Mesenchymal stem cell (in vitro differentiated cells and primary cell): ENCODE measurements around the gene RPTOR.

ENCODE experiments used
- DNase-seq: peaks from one replicate; pipeline ENCODE4 v3.0.0-alpha.2; 2013
- H2AFZ ChIP-seq: one replicate; pipeline ENCODE4 v1.6.1; 2013; ENCODE audit warnings: low read depth, mild to moderate bottlenecking, control low read depth, inconsistent platforms, low read length, moderate library complexity
- H2AK5ac ChIP-seq: 2 replicates; pipeline ENCODE4 v1.6.1; 2013; ENCODE audit warnings: low read length, moderate library complexity, mild to moderate bottlenecking, inconsistent platforms; ENCODE audit not compliant: severe bottlenecking
- H2BK120ac ChIP-seq: one replicate; pipeline ENCODE4 v1.6.1; 2013; ENCODE audit warnings: low read depth, mild to moderate bottlenecking, inconsistent platforms, low read length, moderate library complexity
- H2BK12ac ChIP-seq, 2 experiments: one replicate each; pipeline ENCODE4 v1.6.1; 2013; ENCODE audit warnings: inconsistent platforms in 2 of 2, low read length in 2 of 2, mild to moderate bottlenecking in 2 of 2, moderate library complexity in 2 of 2, control low read depth in 1 of 2
- H2BK15ac ChIP-seq: one replicate; pipeline ENCODE4 v1.6.1; 2013; ENCODE audit warnings: mild to moderate bottlenecking, low read depth, inconsistent platforms; ENCODE audit not compliant: poor library complexity, severe bottlenecking
- H2BK5ac ChIP-seq: 2 replicates; pipeline ENCODE4 v1.6.1; 2013; ENCODE audit warnings: low read depth, mild to moderate bottlenecking, low read length, control low read depth, inconsistent platforms; ENCODE audit not compliant: poor library complexity, severe bottlenecking
- H3K14ac ChIP-seq, 2 experiments: one replicate each; pipeline ENCODE4 v1.6.1; 2013; ENCODE audit warnings: inconsistent platforms in 2 of 2, low read length in 2 of 2, control low read depth in 1 of 2, mild to moderate bottlenecking in 1 of 2, moderate library complexity in 1 of 2
- H3K18ac ChIP-seq, 2 experiments: one replicate each; pipeline ENCODE4 v1.6.1; 2013; ENCODE audit warnings: inconsistent platforms in 2 of 2, low read length in 2 of 2, control low read depth in 1 of 2, low read depth in 1 of 2, mild to moderate bottlenecking in 1 of 2
- H3K23ac ChIP-seq, 2 experiments: one replicate each; pipeline ENCODE4 v1.6.1; 2013; ENCODE audit warnings: inconsistent platforms in 2 of 2, low read length in 2 of 2, mild to moderate bottlenecking in 2 of 2, moderate library complexity in 2 of 2, control low read depth in 1 of 2
- H3K27ac ChIP-seq: 2 replicates; pipeline ENCODE4 v1.5.1; 2013; ENCODE audit warnings: mild to moderate bottlenecking, moderate library complexity, low read length, control low read depth, inconsistent platforms; ENCODE audit not compliant: poor library complexity, severe bottlenecking
- H3K27me3 ChIP-seq, 2 experiments: 2 replicates each; pipeline versions ENCODE4 v1.6.1 to v1.7.0; 2013; ENCODE audit warnings: low read length in 2 of 2, mild to moderate bottlenecking in 2 of 2, moderate library complexity in 2 of 2, control low read depth in 1 of 2, inconsistent platforms in 1 of 2; ENCODE audit not compliant: control insufficient read depth in 1 of 2, insufficient read depth in 1 of 2
- H3K36me3 ChIP-seq, 2 experiments: 2 replicates each; pipeline versions ENCODE4 v1.6.1 to v1.7.0; 2013; ENCODE audit warnings: low read length in 2 of 2, control low read depth in 1 of 2, inconsistent platforms in 1 of 2, low read depth in 1 of 2, mild to moderate bottlenecking in 1 of 2; ENCODE audit not compliant: insufficient read depth in 2 of 2, control insufficient read depth in 1 of 2
- H3K4ac ChIP-seq, 2 experiments: one replicate each; pipeline ENCODE4 v1.6.1; 2013; ENCODE audit warnings: inconsistent platforms in 2 of 2, low read length in 2 of 2, mild to moderate bottlenecking in 2 of 2, moderate library complexity in 2 of 2, control low read depth in 1 of 2, low read depth in 1 of 2
- H3K4me1 ChIP-seq: 2 replicates; pipeline ENCODE4 v1.6.1; 2013; ENCODE audit warnings: low read depth, low read length, control low read depth; ENCODE audit not compliant: control insufficient read depth, insufficient read depth
- H3K4me2 ChIP-seq: 2 replicates; pipeline ENCODE4 v1.6.1; 2013; ENCODE audit warnings: low read length, mild to moderate bottlenecking, inconsistent platforms; ENCODE audit not compliant: poor library complexity, severe bottlenecking
- H3K4me3 ChIP-seq, 2 experiments: 2 replicates each; pipeline versions ENCODE4 v1.5.1 to v1.7.0; 2013; ENCODE audit warnings: low read length in 2 of 2, mild to moderate bottlenecking in 2 of 2, control low read depth in 1 of 2, low read depth in 1 of 2; ENCODE audit not compliant: insufficient read depth in 1 of 2
- H3K79me1 ChIP-seq: replicated peaks from 2 replicates; pipeline ENCODE4 v1.6.1; 2013; ENCODE audit warnings: mild to moderate bottlenecking, control low read depth, low read length, inconsistent platforms; ENCODE audit not compliant: poor library complexity, severe bottlenecking
- H3K9ac ChIP-seq: 2 replicates; pipeline ENCODE4 v1.7.0; 2013; ENCODE audit warnings: mild to moderate bottlenecking, low read length, moderate library complexity
- H3K9me3 ChIP-seq: 2 replicates; pipeline ENCODE4 v1.7.0; 2013; ENCODE audit warnings: mild to moderate bottlenecking, low read length; ENCODE audit not compliant: control insufficient read depth
- H4K8ac ChIP-seq: one replicate; pipeline ENCODE4 v1.6.1; 2013; ENCODE audit warnings: inconsistent platforms, mild to moderate bottlenecking, low read length, moderate library complexity
- H4K91ac ChIP-seq: one replicate; pipeline ENCODE4 v1.6.1; 2013; ENCODE audit warnings: mild to moderate bottlenecking, low read length, inconsistent platforms
- WGBS: methylation state at CpG from one replicate; pipeline ENCODE4 v1.1.7; 2013; ENCODE audit warnings: mixed read lengths; 5-methylcytosine and 5-hydroxymethylcytosine counted together

Gene RPTOR

GRCh38 chr17:80591788-80592187 is 47.1 kb downstream of the RPTOR start:
- no peak for DNase-seq
- H3K9ac ChIP-seq: no peak overlapping the region
- WGBS: 99% methylated on average over 3 of the region's 3 CpGs
- H3K27ac ChIP-seq: no peak overlapping the region
- no peak overlapping the region for H3K23ac ChIP-seq
- no peak overlapping the region for H4K91ac ChIP-seq
- no peak overlapping the region for H2BK120ac ChIP-seq
- no peak overlapping the region for H2BK12ac ChIP-seq
- no peak overlapping the region for H3K4me3 ChIP-seq
- H3K18ac ChIP-seq: no peak overlapping the region
- no peak overlapping the region for H2BK15ac ChIP-seq
- no peak overlapping the region for H4K8ac ChIP-seq
- H2BK5ac ChIP-seq: no peak overlapping the region
- H3K9me3 ChIP-seq: no peaks in the 10 kb centered on the region
- H3K79me1 ChIP-seq: peaks cover 43% of the 10 kb centered on the region
- H3K27me3 ChIP-seq: no peaks in the 10 kb centered on the region
- H3K4ac ChIP-seq: no peak overlapping the region
- H3K36me3 ChIP-seq: peaks cover 0 to 3% of the 10 kb centered on the region in 2 experiments
- no peak overlapping the region for H3K14ac ChIP-seq
- H3K4me1 ChIP-seq: peaks cover 2% of the 10 kb centered on the region
- H3K4me2 ChIP-seq: no peak overlapping the region
- H2AK5ac ChIP-seq: no peak overlapping the region
- H2AFZ ChIP-seq: no peak overlapping the region

GRCh38 chr17:80592243-80592642 is 47.6 kb downstream of the RPTOR start:
- Histone ChIP-seq H2BK5ac (no peak overlapping the region), H2BK15ac (no peak overlapping the region), H3K36me3 (no peaks in the 10 kb centered on the region), H3K4ac (no peak overlapping the region), H3K18ac (peak overlapping the region in 1 of 2 experiments; percentile 58), H2BK12ac (no peak overlapping the region), H3K23ac (no peak overlapping the region), H2AFZ (no peak overlapping the region), H3K27ac (no peak overlapping the region), H2BK120ac (no peak overlapping the region), H4K91ac (no peak overlapping the region), H3K79me1 (peaks cover 41% of the 10 kb centered on the region), H3K9me3 (no peaks in the 10 kb centered on the region), H3K4me1 (peaks cover 2% of the 10 kb centered on the region), H3K9ac (no peak overlapping the region), H3K14ac (no peak overlapping the region), H4K8ac (no peak overlapping the region), H3K4me3 (no peak overlapping the region), H2AK5ac (no peak overlapping the region), H3K4me2 (no peak overlapping the region), H3K27me3 (no peaks in the 10 kb centered on the region)
- WGBS: 59% methylated on average over 5 of the region's 5 CpGs
- no peak for DNase-seq

- DNase-seq: no peak
Measured at GRCh38 chr17:80593181-80593580, 48.5 kb downstream of the RPTOR start.

GRCh38 chr17:80594431-80595269 is 50.0 kb downstream of the RPTOR start:
- no peaks in the 10 kb centered on the region for H3K27me3 ChIP-seq
- DNase-seq: peak; percentile 11

More at GRCh38 chr17:80593181-80593580, 48.5 kb downstream of the RPTOR start:
- no peak overlapping the region for H4K8ac ChIP-seq
- H2AK5ac ChIP-seq: no peak overlapping the region
- peaks cover 3% of the 10 kb centered on the region for H3K4me1 ChIP-seq
- no peak overlapping the region for H3K14ac ChIP-seq
- no peak overlapping the region for H3K4ac ChIP-seq
- H3K36me3 ChIP-seq: no peaks in the 10 kb centered on the region
- no peak overlapping the region for H2AFZ ChIP-seq
- H3K9me3 ChIP-seq: no peaks in the 10 kb centered on the region
- over 99% methylated on average over 5 of the region's 8 CpGs for WGBS
- H2BK15ac ChIP-seq: no peak overlapping the region
- H3K27ac ChIP-seq: no peak overlapping the region
- no peak overlapping the region for H3K9ac ChIP-seq
- no peak overlapping the region for H3K4me3 ChIP-seq
- H2BK12ac ChIP-seq: no peak overlapping the region
- H4K91ac ChIP-seq: no peak overlapping the region
- H2BK5ac ChIP-seq: no peak overlapping the region
- H2BK120ac ChIP-seq: no peak overlapping the region
- no peak overlapping the region for H3K18ac ChIP-seq
- H3K27me3 ChIP-seq: no peaks in the 10 kb centered on the region
- no peak overlapping the region for H3K23ac ChIP-seq
- no peak overlapping the region for H3K4me2 ChIP-seq
- peaks cover 42% of the 10 kb centered on the region for H3K79me1 ChIP-seq

More at GRCh38 chr17:80594431-80595269, 50.0 kb downstream of the RPTOR start:
- no peak overlapping the region for H3K23ac ChIP-seq
- H2BK15ac ChIP-seq: no peak overlapping the region
- no peak overlapping the region for H2BK12ac ChIP-seq
- no peak overlapping the region for H2BK5ac ChIP-seq
- H3K18ac ChIP-seq: no peak overlapping the region
- peak overlapping the region; percentile 41 for H3K9ac ChIP-seq
- H3K79me1 ChIP-seq: peaks cover 44% of the 10 kb centered on the region
- no peak overlapping the region for H4K8ac ChIP-seq
- no peak overlapping the region for H3K4me2 ChIP-seq
- no peak overlapping the region for H2AFZ ChIP-seq
- no peak overlapping the region for H4K91ac ChIP-seq
- H3K4ac ChIP-seq: no peak overlapping the region
- H2BK120ac ChIP-seq: no peak overlapping the region
- 92% methylated on average over 9 of the region's 9 CpGs for WGBS
- no peak overlapping the region for H2AK5ac ChIP-seq
- peak overlapping the region in 1 of 2 experiments; percentile 12 for H3K14ac ChIP-seq
- no peaks in the 10 kb centered on the region for H3K36me3 ChIP-seq
- H3K27ac ChIP-seq: no peak overlapping the region
- no peaks in the 10 kb centered on the region for H3K9me3 ChIP-seq
- peaks cover 6% of the 10 kb centered on the region for H3K4me1 ChIP-seq
- H3K4me3 ChIP-seq: peak overlapping the region in 1 of 2 experiments; percentile 54
